ENCODE measurements around the gene PCDHGC4.

DNA sequence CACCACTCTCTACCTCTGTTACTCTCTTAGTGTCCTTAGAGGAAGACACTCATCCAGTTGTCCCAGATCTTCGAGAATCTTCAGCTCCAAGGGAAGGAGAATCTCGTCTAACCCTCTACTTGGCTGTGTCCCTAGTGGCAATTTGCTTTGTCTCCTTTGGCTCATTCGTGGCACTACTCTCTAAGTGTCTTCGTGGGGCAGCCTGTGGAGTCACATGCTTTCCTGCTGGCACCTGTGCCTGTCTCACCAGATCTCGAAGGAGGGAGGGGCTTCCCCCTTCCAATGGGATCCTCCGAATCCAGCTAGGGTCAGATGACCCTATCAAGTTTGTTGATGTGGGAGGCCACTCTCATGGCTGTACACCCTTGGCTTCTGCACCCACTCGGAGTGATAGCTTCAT is 2.3 kb downstream of the PCDHGC4 start:
- TF ChIP-seq, protein P1, sequence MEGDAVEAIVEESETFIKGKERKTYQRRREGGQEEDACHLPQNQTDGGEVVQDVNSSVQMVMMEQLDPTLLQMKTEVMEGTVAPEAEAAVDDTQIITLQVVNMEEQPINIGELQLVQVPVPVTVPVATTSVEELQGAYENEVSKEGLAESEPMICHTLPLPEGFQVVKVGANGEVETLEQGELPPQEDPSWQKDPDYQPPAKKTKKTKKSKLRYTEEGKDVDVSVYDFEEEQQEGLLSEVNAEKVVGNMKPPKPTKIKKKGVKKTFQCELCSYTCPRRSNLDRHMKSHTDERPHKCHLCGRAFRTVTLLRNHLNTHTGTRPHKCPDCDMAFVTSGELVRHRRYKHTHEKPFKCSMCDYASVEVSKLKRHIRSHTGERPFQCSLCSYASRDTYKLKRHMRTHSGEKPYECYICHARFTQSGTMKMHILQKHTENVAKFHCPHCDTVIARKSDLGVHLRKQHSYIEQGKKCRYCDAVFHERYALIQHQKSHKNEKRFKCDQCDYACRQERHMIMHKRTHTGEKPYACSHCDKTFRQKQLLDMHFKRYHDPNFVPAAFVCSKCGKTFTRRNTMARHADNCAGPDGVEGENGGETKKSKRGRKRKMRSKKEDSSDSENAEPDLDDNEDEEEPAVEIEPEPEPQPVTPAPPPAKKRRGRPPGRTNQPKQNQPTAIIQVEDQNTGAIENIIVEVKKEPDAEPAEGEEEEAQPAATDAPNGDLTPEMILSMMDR (IDR thresholded peaks at IDR 0.05; ENCODE audit: low read length) = no peak
- TF ChIP-seq EZH2 (optimal IDR thresholded peaks at IDR 0.05; ENCODE audit: low read depth, low read length) = no peak
- no peak for TF ChIP-seq EZH2phosphoT487 (IDR thresholded peaks at IDR 0.05; ENCODE audit: low read length)

Data from MM.1S (cell line).